Measurements from ENCODE around the gene TAT. TPM values are rescaled to one million over a fixed set of nuclear protein-coding genes. Genes with fewer than 3 reads are reported as not detected.
A peak's percentile ranks its signal among the peaks of the same experiment; 100 is the strongest.

TAT gene
- total RNA-seq, 2 donors from 2014 or later: 0.67 to 2.1 TPM

GRCh38 chr16:71557954-71558582 lies 18.8 kb downstream of the TAT start:
- ATAC-seq: no peak
- DNase-seq: no peak
- intact Hi-C loops (cut with DNase I, micrococcal nuclease): no loop called here

- ATAC-seq: no peak
- intact Hi-C loops (cut with DNase I, micrococcal nuclease): no loop called here
- DNase-seq: no peak
Observed at GRCh38 chr16:71557299-71557698, 19.6 kb downstream of the TAT start.

- DNase-seq (no peak), ATAC-seq (peak; percentile 72)
- intact Hi-C loops (cut with DNase I, micrococcal nuclease): no loop called here
Observed at GRCh38 chr16:71555230-71555891, 21.5 kb downstream of the TAT start.

- DNase-seq (no peak), ATAC-seq (peak; percentile 84)
- intact Hi-C loops (cut with DNase I, micrococcal nuclease): no loop called here
Observed at GRCh38 chr16:71552698-71553503, 24.0 kb downstream of the TAT start.

- ATAC-seq: no peak
- no peak for DNase-seq
- intact Hi-C loops (cut with DNase I, micrococcal nuclease): no loop called here
Observed at GRCh38 chr16:71547168-71547567, 29.7 kb downstream of the TAT start.

GRCh38 chr16:71542377-71542776 lies 34.5 kb downstream of the TAT start:
- DNase-seq (peak in 1 of 2 donors; percentile 65), ATAC-seq (peak; percentile 57)
- intact Hi-C loops (cut with DNase I, micrococcal nuclease): no loop called here

GRCh38 chr16:71537643-71538042 lies 39.2 kb downstream of the TAT start:
- intact Hi-C loops (cut with DNase I, micrococcal nuclease): no loop called here
- ATAC-seq (peak; percentile 88), DNase-seq (peak in 1 of 2 donors; percentile 60)

GRCh38 chr16:71536752-71537499 lies 40.0 kb downstream of the TAT start:
- intact Hi-C loops (cut with DNase I, micrococcal nuclease): no loop called here
- DNase-seq: no peak
- no peak for ATAC-seq

DNA sequence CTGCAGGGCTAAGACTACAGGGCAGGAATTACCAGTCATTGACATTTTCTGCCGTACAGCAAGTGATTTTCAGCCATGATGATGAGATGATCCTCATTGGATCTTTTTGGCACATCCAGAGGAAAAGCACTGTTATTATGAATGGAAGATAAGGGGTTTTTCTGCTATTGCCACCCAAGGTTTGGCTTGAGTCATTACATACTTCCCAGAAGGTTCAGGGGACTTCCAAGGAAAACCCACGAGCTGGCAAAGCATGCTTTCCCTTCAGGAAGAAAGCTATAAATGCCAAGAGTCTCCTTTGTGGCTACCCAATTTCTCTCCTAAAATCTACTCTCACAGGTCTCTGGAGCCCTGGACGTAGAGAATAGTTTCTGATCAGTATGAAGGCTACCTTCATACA lies 44.5 kb downstream of the TAT start:
- no peak for DNase-seq
- intact Hi-C loops (cut with DNase I, micrococcal nuclease): no loop called here
- no peak for ATAC-seq

GRCh38 chr16:71528863-71529262 lies 48.0 kb downstream of the TAT start:
- ATAC-seq (no peak), DNase-seq (no peak)
- intact Hi-C loops (cut with DNase I, micrococcal nuclease): no loop called here

DNA sequence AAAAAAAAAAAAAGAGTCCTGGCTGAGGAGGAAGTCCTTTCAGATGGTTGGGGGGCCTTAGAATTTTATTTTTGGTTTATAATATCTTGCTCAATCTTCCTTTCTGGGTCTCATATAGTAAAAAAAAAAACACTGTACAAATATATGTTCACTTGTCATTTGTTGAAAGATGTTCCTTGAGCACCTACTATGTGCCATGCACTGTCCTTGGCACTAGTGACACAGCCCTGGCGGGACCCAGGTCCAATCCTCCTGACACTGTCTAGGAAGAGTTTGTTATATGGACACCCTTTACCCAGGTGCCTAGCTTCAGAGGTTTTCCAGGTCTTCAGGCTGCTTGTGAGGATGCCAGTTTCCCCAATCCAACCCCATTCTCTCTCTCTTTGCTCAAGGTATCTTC lies 48.6 kb downstream of the TAT start:
- ATAC-seq: no peak
- intact Hi-C loops (cut with DNase I, micrococcal nuclease): no loop called here
- DNase-seq: no peak

DNA sequence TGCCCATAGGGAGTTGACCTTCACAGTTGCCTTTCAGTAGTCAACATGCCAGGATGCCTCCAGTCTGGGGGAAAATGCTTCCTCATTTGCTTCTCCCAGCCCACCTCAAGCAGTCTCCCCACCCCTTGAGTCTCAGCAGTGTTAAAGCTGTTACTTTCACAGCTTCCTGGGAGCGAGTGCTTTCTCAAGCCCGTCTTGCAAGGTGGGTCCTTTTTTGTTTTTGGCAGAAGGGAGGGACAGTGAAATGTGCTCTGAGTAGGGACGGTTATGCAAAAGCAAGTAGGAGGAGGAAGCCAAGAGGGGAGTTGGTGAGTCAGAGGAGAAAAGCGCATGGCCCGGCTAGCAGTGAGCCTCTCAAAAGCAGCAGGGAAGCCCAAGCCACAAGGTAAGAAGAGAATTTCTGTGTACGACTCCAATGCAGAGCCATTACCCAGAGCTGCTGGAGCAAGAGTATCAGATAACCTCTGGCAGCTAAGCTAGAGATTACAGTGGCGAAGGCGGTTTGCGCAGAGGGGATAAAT lies 50.7 kb downstream of the TAT start, which contains the start of gene CHST4:
CHST4 (plus strand) TSS at position 316 of the 521 bp plus-strand sequence. CDS start 10,252 bp downstream, outside the sequence.
- intact Hi-C loops (cut with DNase I, micrococcal nuclease): no loop called here
- DNase-seq: no peak
- ATAC-seq: no peak

- intact Hi-C loops (cut with DNase I, micrococcal nuclease): no loop called here
- no peak for DNase-seq
Observed at GRCh38 chr16:71524566-71525553, 52.0 kb downstream of the TAT start.

GRCh38 chr16:71520550-71520949 lies 56.3 kb downstream of the TAT start:
- DNase-seq: no peak
- ATAC-seq: no peak
- intact Hi-C loops (cut with DNase I, micrococcal nuclease): no loop called here

More at GRCh38 chr16:71524566-71525553, 52.0 kb downstream of the TAT start:
- ATAC-seq: no peak

Measured in left colon (tissue), 2 donors.